Smooth muscle cell (in vitro differentiated cells): Measurements from ENCODE around the gene NLRP11. TPM values are rescaled to one million over a fixed set of nuclear protein-coding genes. Genes with fewer than 3 reads are reported as not detected.

Experiments used
- DNase-seq: peaks from one replicate; lab custom pipeline; 2025; ENCODE audit not compliant: unreplicated experiment; lab: John Stamatoyannopoulos, UW
- H2AFZ ChIP-seq: fragments of 200-600 bp; sonication (generic); 2 replicates; pipeline ENCODE4 v1.6.0; 2016; ENCODE audit warnings: antibody characterized with exemption, low read depth, mild to moderate bottlenecking
- H3F3A ChIP-seq: fragments of 200-600 bp; sonication (generic); 2 replicates; pipeline ENCODE4 v1.6.0; 2017; ENCODE audit warnings: antibody characterized with exemption, low read depth
- H3K27ac ChIP-seq: fragments of 200-600 bp; sonication (generic); 2 replicates; pipeline ENCODE4 v1.5.1; 2016; ENCODE audit warnings: low read depth, mild to moderate bottlenecking
- H3K27me3 ChIP-seq: fragments of 200-600 bp; sonication (generic); 2 replicates; pipeline ENCODE4 v1.6.1; 2016; ENCODE audit warnings: low read depth, mild to moderate bottlenecking
- H3K36me3 ChIP-seq: fragments of 200-600 bp; sonication (generic); 2 replicates; pipeline ENCODE4 v1.5.1; 2016; ENCODE audit warnings: low read depth
- H3K4me1 ChIP-seq: fragments of 200-600 bp; sonication (generic); 2 replicates; pipeline ENCODE4 v1.5.1; 2016; ENCODE audit warnings: low read depth
- H3K4me2 ChIP-seq: fragments of 200-600 bp; sonication (generic); 2 replicates; pipeline ENCODE4 v1.6.0; 2016; ENCODE audit warnings: mild to moderate bottlenecking
- H3K4me3 ChIP-seq: fragments of 200-600 bp; sonication (generic); 2 replicates; pipeline ENCODE4 v1.5.1; 2016; ENCODE audit warnings: mild to moderate bottlenecking
- H3K79me2 ChIP-seq: fragments of 200-600 bp; sonication (generic); 2 replicates; pipeline ENCODE4 v1.6.0; 2016; ENCODE audit warnings: low read depth, mild to moderate bottlenecking
- H3K9ac ChIP-seq: fragments of 200-600 bp; sonication (generic); 2 replicates; pipeline ENCODE4 v1.6.0; 2016; ENCODE audit warnings: low read depth
- H3K9me3 ChIP-seq: fragments of 200-600 bp; sonication (generic); replicated peaks from 2 replicates; pipeline ENCODE4 v1.5.1; 2016; ENCODE audit warnings: low read depth
- H4K20me1 ChIP-seq: fragments of 200-600 bp; sonication (generic); 2 replicates; pipeline ENCODE4 v1.6.0; 2016; ENCODE audit warnings: low read depth
- CTCF ChIP-seq: fragments of 200-600 bp; sonication (generic); IDR thresholded peaks from 2 replicates; pipeline ENCODE4 v1.5.1; 2017; ENCODE audit warnings: borderline replicate concordance, mild to moderate bottlenecking, antibody characterized with exemption; ENCODE audit not compliant: insufficient read depth, poor library complexity, severe bottlenecking
- WGBS: methylation state at CpG from one replicate; pipeline ENCODE4 v1.1.7; 2016; ENCODE audit warnings: low lambda C conversion rate; 5-methylcytosine and 5-hydroxymethylcytosine counted together
- polyA plus RNA-seq: library from polyadenylated mRNA; unstranded; fragments of >200 nt; fragmentation: Nextera tagmentation; extraction: Ambion mirVana; gene quantifications from 2 replicates; pipeline ENCODE4 v1.2.1, GENCODE V29; 2016
- total RNA-seq: library from RNA; depleted of rRNA; stranded (reverse); fragments of >200 nt; gene quantifications from 2 replicates; pipeline ENCODE4 v1.2.3, GENCODE V29; 2014

Gene NLRP11
- total and polyA plus RNA-seq, 2 experiments from 2014 or later, result not detected

- Histone ChIP-seq H3F3A (no peaks in the 10 kb centered on the region), H2AFZ (no peak overlapping the region), H4K20me1 (no peaks in the 10 kb centered on the region), H3K79me2 (no peaks in the 10 kb centered on the region), H3K9me3 (peaks cover 5% of the 10 kb centered on the region), H3K9ac (no peak overlapping the region), H3K27ac (no peak overlapping the region), H3K4me2 (no peak overlapping the region), H3K36me3 (no peaks in the 10 kb centered on the region), H3K27me3 (no peaks in the 10 kb centered on the region), H3K4me1 (no peaks in the 10 kb centered on the region), H3K4me3 (no peak overlapping the region)
- WGBS, result 67% methylated on average over 2 of the region's 2 CpGs
- no peak for TF ChIP-seq CTCF
- no peak for DNase-seq
Measured at GRCh38 chr19:55802281-55802680, 29.5 kb downstream of the NLRP11 start.

- Histone ChIP-seq H3K27ac (no peak overlapping the region), H3K4me3 (no peak overlapping the region), H3K4me2 (no peak overlapping the region), H2AFZ (no peak overlapping the region), H4K20me1 (no peaks in the 10 kb centered on the region), H3K79me2 (no peaks in the 10 kb centered on the region), H3K9ac (no peak overlapping the region), H3K27me3 (no peaks in the 10 kb centered on the region), H3K4me1 (no peaks in the 10 kb centered on the region), H3K36me3 (no peaks in the 10 kb centered on the region), H3F3A (no peaks in the 10 kb centered on the region), H3K9me3 (peaks cover 5% of the 10 kb centered on the region)
- WGBS, result 56% methylated on average over 7 of the region's 7 CpGs
- no peak for TF ChIP-seq CTCF
- DNase-seq, result no peak
Measured at GRCh38 chr19:55801416-55801815, 30.4 kb downstream of the NLRP11 start.

- TF ChIP-seq CTCF, result no peak
- Histone ChIP-seq H3K4me2 (no peak overlapping the region), H4K20me1 (no peaks in the 10 kb centered on the region), H3K79me2 (no peaks in the 10 kb centered on the region), H3K9ac (no peak overlapping the region), H3K9me3 (peaks cover 3% of the 10 kb centered on the region), H2AFZ (no peak overlapping the region), H3K27me3 (no peaks in the 10 kb centered on the region), H3K36me3 (no peaks in the 10 kb centered on the region), H3K27ac (no peak overlapping the region), H3K4me1 (no peaks in the 10 kb centered on the region), H3F3A (no peaks in the 10 kb centered on the region), H3K4me3 (no peak overlapping the region)
- WGBS, result 82% methylated on average over 11 of the region's 11 CpGs
- DNase-seq, result no peak
Measured at GRCh38 chr19:55795021-55795420, 36.8 kb downstream of the NLRP11 start.

GRCh38 chr19:55781112-55781511, 50.7 kb downstream of the NLRP11 start:
- WGBS, result 65% methylated on average over 5 of the region's 5 CpGs
- Histone ChIP-seq H2AFZ (no peak overlapping the region), H3K9ac (no peak overlapping the region), H3K4me2 (no peak overlapping the region), H3K36me3 (no peaks in the 10 kb centered on the region), H3K4me1 (no peaks in the 10 kb centered on the region), H3K27me3 (no peaks in the 10 kb centered on the region), H4K20me1 (no peaks in the 10 kb centered on the region), H3K9me3 (no peaks in the 10 kb centered on the region), H3K4me3 (no peak overlapping the region), H3F3A (no peaks in the 10 kb centered on the region), H3K79me2 (no peaks in the 10 kb centered on the region), H3K27ac (no peak overlapping the region)
- TF ChIP-seq CTCF, result no peak
- no peak for DNase-seq
